ENCODE data around the gene ALK. TPM values are rescaled to one million over a fixed set of nuclear protein-coding genes. Genes with fewer than 3 reads are reported as not detected.

Gene ALK
- total RNA-seq, 2 donors from 2014 or later: 0.19 TPM; not detected in 1

GRCh38 chr2:29449499-29449898 is 471.9 kb downstream of the ALK start:
- intact Hi-C loops (cut with DNase I): no loop called here
- Histone ChIP-seq H3K4me3 (no peak overlapping the region), H3K36me3 (no peaks in the 10 kb centered on the region), H3K4me1 (no peaks in the 10 kb centered on the region), H3K9me3 (no peaks in the 10 kb centered on the region), H3K27me3 (no peaks in the 10 kb centered on the region), H3K9ac (ENCODE audit: low read depth in 2 of 2, low read length in 2 of 2) (no peak overlapping the region), H3K27ac (no peak overlapping the region)
- TF ChIP-seq CTCF (IDR thresholded peaks at IDR 0.05): no peak
- DNase-seq: no peak

DNA sequence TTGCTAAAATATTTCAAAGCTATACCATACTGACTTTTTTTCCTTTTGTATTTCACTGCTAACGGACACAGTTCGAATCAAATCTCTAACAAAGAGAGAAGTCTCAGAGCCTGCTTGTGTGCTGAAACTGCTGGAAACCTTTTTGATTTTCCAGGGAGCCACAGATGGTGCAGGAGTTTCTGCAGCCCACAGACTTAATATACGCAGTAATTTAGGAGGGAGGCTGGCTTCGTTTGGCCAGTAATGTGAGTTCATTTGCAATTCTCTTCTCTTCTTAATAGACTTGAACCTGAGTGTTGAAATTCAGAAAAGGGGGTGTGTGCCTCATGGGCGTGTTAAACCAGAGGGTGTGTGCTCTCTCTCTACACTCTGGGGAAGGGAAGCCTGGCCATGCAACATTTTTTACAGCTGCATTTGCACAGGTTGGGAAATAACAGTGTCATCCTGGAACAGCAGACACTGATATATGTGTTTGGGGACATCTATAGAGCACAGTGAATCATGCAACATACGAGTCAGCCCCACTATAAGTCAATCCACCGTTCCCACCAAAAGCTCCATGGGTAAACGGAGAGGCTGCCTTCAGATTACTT is 473.2 kb downstream of the ALK start:
- no peaks in the 10 kb centered on the region for H3K36me3 ChIP-seq
- no peak overlapping the region for H3K9ac ChIP-seq (ENCODE audit: low read depth in 2 of 2, low read length in 2 of 2)
- no peak overlapping the region for H3K27ac ChIP-seq
- TF ChIP-seq CTCF (IDR thresholded peaks at IDR 0.05): no peak
- H3K27me3 ChIP-seq: no peaks in the 10 kb centered on the region
- no peaks in the 10 kb centered on the region for H3K4me1 ChIP-seq
- intact Hi-C loops (cut with DNase I): no loop called here
- DNase-seq: no peak
- H3K9me3 ChIP-seq: no peaks in the 10 kb centered on the region
- H3K4me3 ChIP-seq: no peak overlapping the region

DNA sequence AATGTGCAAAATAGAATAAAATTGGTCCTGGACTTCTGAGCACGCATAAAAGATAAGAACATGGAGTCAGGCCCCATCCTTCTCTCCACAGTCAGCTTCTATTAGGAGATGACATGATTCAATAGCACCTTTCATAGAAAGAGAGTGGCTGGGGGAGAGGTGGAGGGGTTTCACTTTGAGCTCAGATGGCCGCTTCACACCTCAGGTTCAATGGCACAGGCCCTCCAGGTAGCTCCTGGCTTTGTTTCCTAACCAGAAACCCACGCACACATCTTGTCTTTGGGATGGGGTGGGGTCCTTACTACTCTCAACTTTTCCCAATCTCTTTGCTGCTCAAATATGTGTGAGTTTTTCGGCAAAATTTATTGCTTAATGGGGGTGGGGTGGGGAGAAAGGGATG is 473.9 kb downstream of the ALK start:
- H3K9ac ChIP-seq (ENCODE audit: low read depth in 2 of 2, low read length in 2 of 2): no peak overlapping the region
- H3K27me3 ChIP-seq: no peaks in the 10 kb centered on the region
- intact Hi-C loops (cut with DNase I): no loop called here
- no peak overlapping the region for H3K4me3 ChIP-seq
- TF ChIP-seq CTCF (IDR thresholded peaks at IDR 0.05): no peak
- H3K4me1 ChIP-seq: no peaks in the 10 kb centered on the region
- no peaks in the 10 kb centered on the region for H3K36me3 ChIP-seq
- no peak overlapping the region for H3K27ac ChIP-seq
- no peaks in the 10 kb centered on the region for H3K9me3 ChIP-seq
- DNase-seq: no peak

- H3K27me3 ChIP-seq: no peaks in the 10 kb centered on the region
- no peaks in the 10 kb centered on the region for H3K9me3 ChIP-seq
Observed at GRCh38 chr2:29446847-29447246, 474.5 kb downstream of the ALK start.

DNA sequence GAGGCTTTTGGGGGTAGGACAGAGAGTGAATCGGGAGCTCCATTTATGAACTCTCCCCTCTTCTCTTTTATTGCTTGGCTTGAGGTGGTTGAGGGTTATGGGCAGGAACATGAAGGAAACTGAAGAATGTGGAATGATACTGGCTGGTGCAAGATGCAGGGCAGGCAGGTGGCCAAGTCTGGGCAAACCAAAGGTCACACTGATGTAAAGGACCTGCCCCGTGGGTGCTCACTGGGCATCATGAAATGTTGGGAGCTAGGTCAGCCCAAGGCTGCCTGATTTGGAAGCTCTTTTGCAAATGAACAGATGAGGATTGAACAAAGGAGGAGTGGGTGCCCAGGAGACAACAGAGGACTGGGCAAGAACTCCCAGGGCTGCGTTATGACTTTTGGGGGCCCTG is 477.2 kb downstream of the ALK start:
- H3K4me3 ChIP-seq: no peak overlapping the region
- H3K27me3 ChIP-seq: no peaks in the 10 kb centered on the region
- DNase-seq: no peak
- H3K4me1 ChIP-seq: no peaks in the 10 kb centered on the region
- H3K9me3 ChIP-seq: no peaks in the 10 kb centered on the region
- TF ChIP-seq CTCF (IDR thresholded peaks at IDR 0.05): no peak
- no peak overlapping the region for H3K9ac ChIP-seq (ENCODE audit: low read depth in 2 of 2, low read length in 2 of 2)
- H3K27ac ChIP-seq: no peak overlapping the region
- intact Hi-C loops (cut with DNase I): no loop called here
- H3K36me3 ChIP-seq: no peaks in the 10 kb centered on the region

More at GRCh38 chr2:29446847-29447246, 474.5 kb downstream of the ALK start:
- no peak overlapping the region for H3K9ac ChIP-seq (ENCODE audit: low read depth in 2 of 2, low read length in 2 of 2)
- TF ChIP-seq CTCF (IDR thresholded peaks at IDR 0.05): no peak
- no peak for DNase-seq
- no peak overlapping the region for H3K27ac ChIP-seq
- no peaks in the 10 kb centered on the region for H3K36me3 ChIP-seq
- intact Hi-C loops (cut with DNase I): no loop called here
- no peaks in the 10 kb centered on the region for H3K4me1 ChIP-seq
- H3K4me3 ChIP-seq: no peak overlapping the region

Data from colonic mucosa (tissue), 4 donors.